IMR-90 (cell line): ENCODE measurements around the gene TACC3. TPM values are rescaled to one million over a fixed set of nuclear protein-coding genes. Genes with fewer than 3 reads are reported as not detected.

Experiments used
- ATAC-seq: fragments of 200-7000 bp; cut with Tn5 transposase; 2 replicates; pipeline ENCODE4 v1.9.1; 2020; ENCODE audit warnings: low read depth, mild to moderate bottlenecking, moderate library complexity
- BruUV-seq: library from RNA; stranded (reverse); fragments of 400-500 nt; replicated peaks from 2 replicates; lab custom pipeline; 2021; lab: Mats Ljungman, UMichigan
- CTCF ChIA-PET: fragments of 300-600 bp; formaldehyde crosslinking; extraction: SDS; loops from one replicate; lab custom pipeline; 2021; ENCODE audit warnings: antibody characterized with exemption; lab: Yijun Ruan, JAX
- POLR2A ChIA-PET: fragments of 300-600 bp; sonication (Branson Sonifier 250); formaldehyde crosslinking; loops from one replicate; lab custom pipeline; 2022; ENCODE audit warnings: antibody characterized with exemption; ENCODE audit not compliant: unreplicated experiment; lab: Charles Lee
- DNase-seq: peaks from one replicate; pipeline ENCODE4 v3.0.0; 2013
- H2AFZ ChIP-seq: replicated peaks from 2 replicates; pipeline ENCODE3; 2013; ENCODE audit warnings: low read length, mild to moderate bottlenecking; ENCODE audit not compliant: poor library complexity
- H2AK5ac ChIP-seq: 2 replicates; pipeline ENCODE4 v1.6.1; 2013; ENCODE audit warnings: low read depth, low read length, inconsistent platforms
- H2AK9ac ChIP-seq: replicated peaks from 2 replicates; pipeline ENCODE3; 2013; ENCODE audit warnings: mild to moderate bottlenecking, low read depth, low read length, moderate library complexity; ENCODE audit not compliant: poor library complexity
- H2BK120ac ChIP-seq: 2 replicates; pipeline ENCODE4 v1.6.1; 2013; ENCODE audit warnings: low read depth, low read length, inconsistent platforms
- H2BK15ac ChIP-seq: 3 replicates; pipeline ENCODE4 v1.6.1; 2013; ENCODE audit warnings: low read depth, low read length, inconsistent platforms
- H2BK20ac ChIP-seq: 2 replicates; pipeline ENCODE4 v1.6.1; 2013; ENCODE audit warnings: low read depth, mild to moderate bottlenecking, inconsistent platforms, low read length, moderate library complexity
- H2BK5ac ChIP-seq: 2 replicates; pipeline ENCODE4 v1.6.1; 2013; ENCODE audit warnings: mild to moderate bottlenecking, low read depth, low read length, inconsistent platforms; ENCODE audit not compliant: poor library complexity, severe bottlenecking
- H3K14ac ChIP-seq: replicated peaks from 2 replicates; pipeline ENCODE4 v1.6.1; 2013; ENCODE audit warnings: low read depth, low read length, inconsistent platforms
- H3K18ac ChIP-seq: 2 replicates; pipeline ENCODE4 v1.6.1; 2013; ENCODE audit warnings: low read depth, low read length, control low read depth
- H3K23ac ChIP-seq: 2 replicates; pipeline ENCODE4 v1.6.1; 2013; ENCODE audit warnings: low read depth, low read length, inconsistent platforms
- H3K27ac ChIP-seq: 2 replicates; pipeline ENCODE4 v1.5.1; 2013; ENCODE audit warnings: mild to moderate bottlenecking, control low read depth, low read length; ENCODE audit not compliant: insufficient read depth
- H3K27me3 ChIP-seq: 2 replicates; pipeline ENCODE4 v1.6.1; 2013; ENCODE audit warnings: low read length; ENCODE audit not compliant: control insufficient read depth, insufficient read depth
- H3K36me3 ChIP-seq: 2 replicates; pipeline ENCODE4 v1.6.1; 2013; ENCODE audit warnings: low read length, mixed read lengths; ENCODE audit not compliant: control insufficient read depth, insufficient read depth
- H3K4ac ChIP-seq: 2 replicates; pipeline ENCODE4 v1.6.1; 2013; ENCODE audit warnings: low read depth, low read length, inconsistent platforms
- H3K4me1 ChIP-seq: 2 replicates; pipeline ENCODE4 v1.6.1; 2013; ENCODE audit warnings: low read length, mixed read lengths; ENCODE audit not compliant: control insufficient read depth, insufficient read depth
- H3K4me2 ChIP-seq: 2 replicates; pipeline ENCODE4 v1.6.1; 2013; ENCODE audit warnings: low read depth, mild to moderate bottlenecking, control low read depth, low read length, moderate library complexity
- H3K4me3 ChIP-seq: 2 replicates; pipeline ENCODE4 v1.5.1; 2013; ENCODE audit warnings: low read depth, mild to moderate bottlenecking, control low read depth, low read length, moderate library complexity; ENCODE audit not compliant: insufficient read depth
- H3K56ac ChIP-seq: 2 replicates; pipeline ENCODE4 v1.6.1; 2013; ENCODE audit warnings: low read length, inconsistent platforms; ENCODE audit not compliant: insufficient read depth; ENCODE audit errors: extremely low read depth
- H3K79me1 ChIP-seq, 2 experiments: 2 replicates each; pipeline ENCODE4 v1.6.1; 2013; ENCODE audit warnings: low read length in 2 of 2, inconsistent platforms in 1 of 2, low read depth in 1 of 2
- H3K9ac ChIP-seq: 2 replicates; pipeline ENCODE4 v1.6.1; 2013; ENCODE audit warnings: low read depth, low read length, control low read depth
- H3K9me1 ChIP-seq: 2 replicates; pipeline ENCODE4 v1.6.1; 2013; ENCODE audit warnings: low read length, inconsistent platforms; ENCODE audit not compliant: insufficient read depth
- H3K9me3 ChIP-seq: 2 replicates; pipeline ENCODE4 v1.6.1; 2013; ENCODE audit warnings: low read length; ENCODE audit not compliant: control insufficient read depth, insufficient read depth
- H4K20me1 ChIP-seq: 2 replicates; pipeline ENCODE4 v1.6.1; 2013; ENCODE audit warnings: low read length, inconsistent platforms; ENCODE audit not compliant: insufficient read depth
- H4K5ac ChIP-seq: 2 replicates; pipeline ENCODE4 v1.6.1; 2013; ENCODE audit warnings: mild to moderate bottlenecking, low read depth, low read length, control low read depth
- H4K8ac ChIP-seq, 2 experiments: 2 replicates each; pipeline ENCODE4 v1.6.1; 2013; ENCODE audit warnings: low read depth in 2 of 2, low read length in 2 of 2, control low read depth in 1 of 2, inconsistent platforms in 1 of 2
- H4K91ac ChIP-seq: 2 replicates; pipeline ENCODE4 v1.6.1; 2013; ENCODE audit warnings: low read depth, low read length, inconsistent platforms; ENCODE audit not compliant: insufficient read depth
- FOS ChIP-seq: fragments of 150-350 bp; IDR thresholded peaks from 2 replicates; pipeline ENCODE4 v1.6.1; 2016; ENCODE audit warnings: low read depth, low read length
- WGBS, 2 experiments: methylation state at CpG; one replicate each; pipeline versions ENCODE4 v1.1.5 to v1.1.7; 2013; ENCODE audit warnings: missing lambda C conversion rate in 2 of 2; ENCODE audit not compliant: insufficient read length in 1 of 2; ENCODE audit errors: extremely low coverage in 2 of 2; 5-methylcytosine and 5-hydroxymethylcytosine counted together
- dilution Hi-C: fragments of 300-500 bp; cut with HindIII; formaldehyde crosslinking; loops from one replicate; pipeline ENCODE4 v1.14.3; 2018; ENCODE audit warnings: low sequenced_read_pairs; ENCODE audit not compliant: unreplicated experiment
- in situ Hi-C: fragments of 300-500 bp; cut with MboI; formaldehyde crosslinking; loops from 3 replicates; pipeline ENCODE4 v1.14.3; 2019; ENCODE audit warnings: low sequenced_read_pairs, inconsistent platforms, mixed read lengths
- intact Hi-C: fragments of 100-400 bp; cut with micrococcal nuclease; formaldehyde crosslinking; loops from 2 replicates; pipeline ENCODE4 v1.10.0; 2022
- polyA plus RNA-seq, 3 experiments: library from polyadenylated mRNA; depleted of rRNA; stranded (reverse); fragments of >200 nt; gene quantifications; 2 replicates each; pipeline ENCODE4 v1.2.3, GENCODE V29; 2012; ENCODE audit warnings: low replicate concordance in 1 of 3
- total RNA-seq: library from RNA; depleted of rRNA; stranded (reverse); fragments of >200 nt; gene quantifications from 2 replicates; pipeline ENCODE4 v1.2.3, GENCODE V29; 2012

The TACC3 gene
- total and polyA plus RNA-seq, 2 of the 4 experiments (the other 2 are of a cell fraction): 15.1 to 49.7 TPM

- DNase-seq (no peak), ATAC-seq (no peak)
- Histone ChIP-seq H3K23ac (no peak overlapping the region), H4K5ac (no peak overlapping the region), H2AFZ (no peak overlapping the region), H3K14ac (no peak overlapping the region), H2BK15ac (no peak overlapping the region), H3K79me1 (peaks cover 0 to 7% of the 10 kb centered on the region in 2 experiments; a peak in 2 of 4 replicates), H2AK9ac (no peak overlapping the region), H3K4me2 (no peak overlapping the region), H2AK5ac (no peak overlapping the region), H3K4me3 (no peak overlapping the region), H4K91ac (no peak overlapping the region), H2BK20ac (no peak overlapping the region), H3K9me1 (peaks cover 4% of the 10 kb centered on the region; the same call in 1 of the 2 replicates), H4K8ac (no peak overlapping the region), H3K4me1 (peaks cover 3% of the 10 kb centered on the region; the same call in 1 of the 2 replicates), H3K9me3 (no peaks in the 10 kb centered on the region), H3K27ac (no peak overlapping the region), H3K18ac (no peak overlapping the region), H3K9ac (no peak overlapping the region), H3K4ac (no peak overlapping the region), H2BK120ac (no peak overlapping the region), H2BK5ac (no peak overlapping the region), H3K36me3 (no peaks in the 10 kb centered on the region), H3K27me3 (no peaks in the 10 kb centered on the region), H4K20me1 (peaks cover 3% of the 10 kb centered on the region), H3K56ac (no peak overlapping the region)
- dilution Hi-C loops: no loop called here
- BruUV-seq: no TSS peak
- intact Hi-C loops: no loop called here
- ChIA-PET CTCF (interaction anchor here (0.7 kb wide), 1 partner anchor 15 kb away, joined by 3 read pairs; no protein-coding TSS in a partner anchor), POLR2A (no interaction called here)
- WGBS, 2 experiments: no CpG with 5 or more reads among the region's 5 CpGs
- in situ Hi-C loops: no loop called here
- no peak for TF ChIP-seq FOS
These were observed 43.1 kb upstream of the TACC3 start for GRCh38 chr4:1678244-1678643.
